Right renal cortex interstitium (tissue), 3 donors: ENCODE results near the gene CDO1. TPM values are rescaled to one million over a fixed set of nuclear protein-coding genes. Genes with fewer than 3 reads are reported as not detected.

Experiments used
- DNase-seq, 3 donors: peaks; one replicate each; pipeline ENCODE4 v3.0.0-alpha.2; 2013; ENCODE audit warnings: low read depth in 3 of 3, low spot score in 2 of 3
- polyA plus RNA-seq, 3 donors: library from polyadenylated mRNA; unstranded; fragments of 120-200 nt; gene quantifications; one replicate each; pipeline ENCODE4 v1.2.1, GENCODE V29; 2013; ENCODE audit not compliant: insufficient read length in 3 of 3

CDO1 gene
- polyA plus RNA-seq = 10 to 100 TPM; 17.8 to 31.0 (median 30.0) TPM

DNA sequence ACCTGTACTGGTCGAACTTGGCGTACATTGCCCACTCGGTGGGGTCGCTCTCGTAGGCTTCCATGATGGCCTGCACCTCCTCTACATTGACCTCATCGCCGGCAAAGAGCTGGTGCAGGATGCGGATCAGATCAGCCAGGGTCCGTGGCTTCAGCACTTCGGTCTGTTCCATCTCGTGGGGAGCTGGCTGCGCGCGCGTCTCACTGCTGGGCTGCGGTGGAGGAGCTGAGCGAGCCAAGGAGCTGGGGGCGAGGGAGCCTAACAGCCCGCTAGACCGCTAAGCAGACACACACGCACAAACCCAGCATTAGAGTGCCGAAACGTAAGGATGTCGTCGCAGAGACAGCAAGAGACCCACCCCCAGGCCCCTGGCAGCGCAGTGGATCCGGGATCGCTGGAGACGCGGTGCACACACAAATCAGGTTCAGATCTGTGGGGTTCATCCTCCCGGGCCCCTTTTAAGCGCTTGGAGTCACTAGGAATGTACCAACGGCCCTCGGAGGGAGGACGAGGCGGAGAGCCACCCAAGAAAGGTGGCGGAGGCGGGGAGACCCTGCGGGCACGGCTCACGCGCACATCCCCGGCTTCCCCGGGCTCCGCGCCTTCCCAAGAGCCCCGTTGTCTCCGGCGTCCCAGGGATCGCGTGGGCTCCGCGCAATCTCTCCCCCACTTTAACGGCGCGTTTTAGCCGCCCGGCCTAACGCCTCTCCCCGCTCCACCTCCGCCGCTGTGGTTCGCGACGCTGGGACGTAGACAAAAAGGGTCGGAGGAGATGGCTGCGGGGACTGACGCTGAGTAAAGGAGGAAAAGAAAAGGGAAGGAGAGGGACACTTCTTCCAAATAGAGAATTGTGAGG lies at the start of gene CDO1:
Gene CDO1, minus strand, starts transcription at position 434 of the 856 bp plus-strand sequence. Its CDS starts 262 bp downstream, at position 172.
- DNase-seq = peak in 2 of 3 donors; percentile 69

DNA sequence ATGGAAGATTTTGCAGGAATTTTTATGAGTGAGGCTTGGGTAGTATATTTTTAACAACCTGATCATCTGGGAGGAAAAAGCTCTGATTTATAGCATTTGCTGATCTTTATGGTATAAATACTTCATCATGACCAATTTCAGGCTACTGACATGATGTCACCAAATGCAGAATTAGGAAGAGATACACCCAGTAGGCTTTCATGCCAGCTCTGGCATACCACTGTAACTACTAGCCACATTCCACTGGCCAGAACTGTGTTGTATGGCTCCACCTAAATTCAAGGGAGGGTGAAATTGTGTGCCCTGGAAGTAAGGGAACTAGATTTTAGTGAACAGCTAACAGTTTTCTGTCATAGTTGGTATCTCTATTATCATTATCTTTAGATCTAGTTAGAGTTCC lies 42.9 kb upstream of the CDO1 start:
- DNase-seq = no peak

DNA sequence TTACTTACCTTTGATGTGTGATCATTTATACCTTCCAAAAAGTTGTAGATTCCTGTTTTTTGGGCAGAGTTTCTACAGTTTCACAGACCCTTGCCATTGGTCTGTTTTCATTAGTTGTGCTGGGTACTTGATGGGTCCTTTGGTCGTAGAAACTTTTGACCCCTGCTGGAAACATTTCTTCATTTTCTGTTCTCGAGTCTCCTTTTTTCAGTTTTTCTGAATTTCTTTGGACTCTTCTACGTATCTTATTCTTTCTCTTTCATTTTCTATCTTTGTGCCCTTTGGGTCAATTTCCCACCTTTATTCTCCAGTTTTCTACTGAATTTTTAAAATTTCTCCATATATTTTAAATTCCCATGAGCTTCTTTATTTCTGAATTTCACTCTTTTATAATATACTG lies 41.9 kb upstream of the CDO1 start:
- no peak for DNase-seq

DNA sequence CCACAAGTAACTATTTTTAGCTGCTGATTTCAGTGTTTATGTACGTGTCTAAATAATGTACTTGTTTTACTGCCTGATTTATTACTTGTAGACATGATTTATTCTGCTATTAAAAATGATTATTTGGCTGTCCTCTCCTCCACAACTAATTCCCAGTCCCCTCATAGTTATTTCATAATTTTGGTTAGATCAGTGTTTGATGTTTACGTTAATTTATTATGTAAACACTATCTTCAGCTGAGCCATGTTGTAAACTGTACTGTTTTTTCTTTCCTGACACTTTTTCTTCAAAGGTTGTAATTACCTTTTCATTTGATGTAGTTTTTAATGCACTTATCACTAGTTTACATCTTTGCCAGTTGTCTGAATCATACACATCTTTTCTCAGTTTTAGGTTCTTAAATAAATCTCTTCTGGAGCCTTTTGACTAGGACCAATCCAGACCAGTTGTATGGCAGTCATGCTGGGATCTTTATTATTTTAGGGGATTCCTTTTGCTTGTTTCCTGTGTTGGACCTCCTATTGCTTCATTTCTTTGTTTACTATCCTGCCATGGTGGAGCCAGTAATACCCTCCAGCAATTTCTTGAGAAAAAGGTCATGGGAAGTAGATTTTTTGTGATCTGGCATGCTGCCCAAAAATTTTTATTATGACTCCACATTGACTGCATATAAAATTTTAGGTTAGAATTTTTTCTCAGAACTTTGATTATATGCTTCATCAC lies 41.3 kb upstream of the CDO1 start:
- no peak for DNase-seq

DNA sequence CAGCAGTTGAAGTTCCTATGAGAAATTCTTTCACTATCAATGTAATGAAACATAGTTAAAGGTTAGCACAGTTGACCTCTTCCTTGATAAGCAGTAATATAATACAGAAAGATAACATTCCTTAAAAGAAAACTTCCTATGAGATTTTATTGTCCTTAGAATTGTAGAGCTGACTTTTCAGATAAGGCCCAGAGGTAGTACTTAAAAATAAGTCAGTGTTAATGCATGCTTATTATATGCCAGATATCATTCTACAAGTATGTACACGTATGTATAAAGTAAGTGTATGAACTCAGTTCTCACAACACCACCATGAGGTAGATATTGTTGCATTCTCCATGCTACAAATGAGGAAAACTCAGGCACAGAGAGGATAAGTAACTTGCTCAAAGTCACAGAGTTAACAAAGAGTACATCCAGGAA lies 40.6 kb upstream of the CDO1 start:
- no peak for DNase-seq

DNA sequence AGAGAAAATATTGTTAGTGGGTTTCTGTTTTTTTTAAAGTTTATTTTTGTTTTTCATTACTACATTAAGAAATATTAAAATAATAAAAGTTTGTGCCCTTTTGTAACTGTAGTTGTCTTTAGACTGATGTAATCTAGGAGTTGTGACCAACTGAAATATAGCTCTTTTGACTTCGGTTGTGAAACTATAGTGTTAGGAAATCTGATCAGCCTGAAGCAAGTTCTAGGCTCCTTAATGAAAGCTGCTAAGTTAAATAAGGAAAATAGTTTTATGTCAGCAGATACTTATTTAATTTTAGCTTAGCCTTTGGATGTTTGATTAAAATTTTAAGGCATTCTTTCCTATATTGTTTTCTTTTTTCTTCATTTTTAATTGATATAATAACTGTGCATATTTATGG lies 39.5 kb upstream of the CDO1 start:
- DNase-seq = no peak

DNA sequence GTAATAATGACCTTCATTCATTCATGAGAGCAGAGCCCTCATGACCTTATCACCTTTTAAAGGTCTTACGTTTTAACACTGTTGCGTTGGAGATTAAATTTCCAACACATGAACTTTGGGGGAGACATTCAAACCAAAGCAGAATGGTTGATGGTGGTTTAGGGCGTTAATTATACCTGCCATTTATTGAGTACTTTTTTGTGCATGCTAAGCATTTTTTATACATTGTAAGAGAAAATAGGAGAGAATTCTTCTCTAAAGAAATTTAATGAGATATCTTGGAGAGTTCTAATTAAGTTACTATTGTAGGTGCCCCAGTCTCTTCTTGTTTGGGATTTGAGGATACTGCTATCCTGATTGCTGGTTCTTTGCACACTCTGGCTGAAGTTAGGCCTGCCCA lies 37.7 kb upstream of the CDO1 start:
- no peak for DNase-seq

DNA sequence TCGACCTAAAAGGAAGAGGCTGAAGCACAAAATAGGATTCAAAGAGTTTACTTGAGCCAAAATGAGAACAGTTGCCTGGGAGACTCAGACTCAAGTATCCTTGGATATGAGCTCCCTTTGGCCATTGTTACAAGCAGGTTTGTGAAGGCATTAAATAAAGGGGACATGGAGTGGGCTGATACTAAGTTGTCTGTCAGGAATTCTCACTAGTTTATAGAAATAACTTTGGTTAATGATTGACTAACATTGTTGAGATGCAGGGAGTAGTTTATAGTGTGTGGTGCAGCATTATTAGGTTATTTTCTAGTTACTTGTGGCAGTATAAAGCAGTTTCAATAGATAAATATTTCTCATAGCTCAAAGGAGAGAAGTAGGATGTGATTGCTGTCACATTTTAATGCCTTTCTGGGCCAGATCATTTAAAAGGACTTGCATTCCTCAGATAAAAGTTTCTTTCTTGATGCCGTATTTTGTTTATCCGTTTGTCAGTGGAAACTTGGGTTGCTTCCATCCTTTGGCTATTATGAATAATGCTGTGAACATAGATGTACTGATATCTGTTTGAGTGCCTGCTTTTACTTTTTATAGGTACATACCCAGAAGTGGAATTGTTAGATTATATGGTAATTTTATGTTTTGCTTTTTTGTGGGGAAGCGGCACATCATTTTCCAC lies 34.4 kb upstream of the CDO1 start:
- DNase-seq = no peak

DNA sequence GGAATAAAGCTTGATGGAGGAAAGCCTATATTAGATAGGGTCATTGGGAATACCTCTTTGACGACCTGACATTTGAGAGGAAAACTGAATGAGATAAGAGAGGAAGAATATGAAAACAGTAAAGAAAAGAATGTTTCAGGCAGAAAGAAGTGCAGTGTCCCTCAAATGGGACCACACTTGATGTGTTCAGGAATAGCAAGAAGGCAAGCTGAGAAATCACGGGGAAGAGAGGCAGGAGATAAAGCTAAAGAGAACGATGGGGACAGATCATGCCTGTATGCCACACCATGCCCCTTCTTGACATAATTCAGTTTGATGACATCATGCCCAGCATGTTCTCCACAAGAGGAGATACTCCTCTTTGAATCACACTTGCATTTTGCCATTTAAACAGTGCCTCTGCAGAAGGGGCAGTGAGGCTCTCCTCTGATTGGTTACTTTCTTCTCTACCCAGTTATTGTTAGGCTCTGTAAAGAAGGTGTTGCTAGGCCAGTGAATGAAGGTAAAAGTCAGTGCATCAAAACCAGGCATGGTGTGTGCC lies 32.9 kb upstream of the CDO1 start:
- DNase-seq = no peak

DNA sequence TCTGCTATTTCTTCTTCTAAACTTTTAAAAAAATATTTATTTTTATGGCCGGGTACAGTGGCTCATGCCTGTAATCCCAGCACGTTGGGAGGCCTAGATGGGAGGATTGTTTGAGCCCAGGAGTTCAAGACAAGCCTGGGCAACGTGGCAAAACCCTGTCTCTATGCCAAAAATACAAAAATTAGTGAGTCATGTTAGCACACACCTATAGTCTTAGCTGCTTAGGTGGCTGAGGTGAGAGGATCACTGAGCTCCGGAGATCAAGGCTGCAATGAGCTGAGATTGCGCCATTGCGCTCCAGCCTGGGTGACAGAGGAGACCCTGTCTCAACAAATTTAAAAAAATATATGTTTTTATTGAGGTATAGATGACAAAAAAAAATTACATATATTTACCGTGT lies 30.8 kb upstream of the CDO1 start:
- DNase-seq = no peak

DNA sequence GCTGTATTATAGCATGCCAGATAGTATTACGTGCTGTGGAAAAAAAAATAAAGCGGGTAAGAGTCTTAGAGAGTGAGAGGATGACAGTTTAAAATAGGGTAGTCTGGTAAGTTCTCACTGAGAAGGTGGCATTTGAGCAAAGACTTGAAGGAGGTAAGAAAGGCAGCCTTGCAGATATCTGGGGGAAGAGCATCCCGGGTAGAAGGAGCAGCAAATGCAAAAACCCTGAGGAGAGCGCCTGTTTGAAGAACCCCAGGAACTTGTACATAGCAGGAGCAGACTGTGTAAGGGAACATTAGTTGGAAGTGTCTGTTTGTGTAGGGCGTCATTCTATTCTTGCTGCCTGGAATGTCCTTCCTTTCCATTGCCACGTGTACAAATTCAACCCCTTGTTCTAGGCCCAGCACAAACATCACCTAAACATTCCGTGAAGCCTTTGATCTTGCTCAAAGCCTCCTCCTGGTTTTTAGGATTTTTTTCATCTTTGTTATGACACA lies 27.9 kb upstream of the CDO1 start:
- no peak for DNase-seq

DNA sequence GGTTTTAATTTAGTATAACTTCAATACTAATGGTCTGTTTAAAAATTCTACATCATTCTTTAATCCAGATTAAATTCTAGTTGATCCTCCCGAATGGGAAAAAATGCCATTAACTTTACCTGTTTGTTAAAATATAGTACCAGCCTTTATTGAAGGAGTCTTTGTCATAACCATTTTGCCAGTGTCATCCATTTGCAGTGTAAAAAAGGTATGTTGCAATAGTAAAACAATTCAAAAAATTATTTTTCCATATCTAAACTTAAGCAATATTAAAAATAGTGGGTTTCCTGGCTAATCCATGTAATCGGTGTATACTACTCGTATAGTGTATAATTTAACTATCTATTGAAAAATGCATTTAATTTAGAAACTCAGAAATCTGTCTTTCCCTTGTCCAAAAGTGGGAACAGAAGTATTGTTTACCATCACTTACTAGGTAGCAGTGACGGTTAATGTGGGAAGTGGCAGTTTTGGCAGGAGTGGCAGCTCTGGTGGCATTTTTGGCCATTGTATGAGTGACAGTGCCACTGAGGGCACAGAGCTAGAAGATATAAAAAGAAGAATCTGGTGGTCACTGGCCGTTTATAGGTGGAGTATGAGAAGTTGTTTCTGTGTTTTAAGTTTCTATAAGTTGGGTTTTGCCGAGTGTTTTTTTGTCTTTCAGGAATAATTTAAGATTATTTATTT lies 27.1 kb upstream of the CDO1 start:
- no peak for DNase-seq

DNA sequence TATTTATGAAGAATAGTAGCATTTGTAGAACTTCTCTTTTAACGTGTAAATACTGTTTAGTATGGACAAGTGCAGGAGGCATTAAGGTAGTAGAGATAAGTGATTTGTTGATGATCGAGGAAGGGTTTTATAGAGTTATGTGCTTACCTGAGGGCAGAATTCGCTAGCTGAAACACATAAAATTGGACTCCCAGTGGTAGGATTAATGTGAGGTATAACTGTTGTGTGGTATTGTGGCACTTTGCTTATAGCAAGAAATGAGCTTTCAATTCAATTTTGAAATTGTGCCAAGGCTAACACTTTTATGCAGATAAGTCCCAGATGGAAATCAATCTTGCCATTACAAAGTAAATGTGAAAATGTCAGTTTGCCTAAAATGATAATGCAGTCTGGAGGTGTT lies 26.5 kb upstream of the CDO1 start:
- no peak for DNase-seq

DNA sequence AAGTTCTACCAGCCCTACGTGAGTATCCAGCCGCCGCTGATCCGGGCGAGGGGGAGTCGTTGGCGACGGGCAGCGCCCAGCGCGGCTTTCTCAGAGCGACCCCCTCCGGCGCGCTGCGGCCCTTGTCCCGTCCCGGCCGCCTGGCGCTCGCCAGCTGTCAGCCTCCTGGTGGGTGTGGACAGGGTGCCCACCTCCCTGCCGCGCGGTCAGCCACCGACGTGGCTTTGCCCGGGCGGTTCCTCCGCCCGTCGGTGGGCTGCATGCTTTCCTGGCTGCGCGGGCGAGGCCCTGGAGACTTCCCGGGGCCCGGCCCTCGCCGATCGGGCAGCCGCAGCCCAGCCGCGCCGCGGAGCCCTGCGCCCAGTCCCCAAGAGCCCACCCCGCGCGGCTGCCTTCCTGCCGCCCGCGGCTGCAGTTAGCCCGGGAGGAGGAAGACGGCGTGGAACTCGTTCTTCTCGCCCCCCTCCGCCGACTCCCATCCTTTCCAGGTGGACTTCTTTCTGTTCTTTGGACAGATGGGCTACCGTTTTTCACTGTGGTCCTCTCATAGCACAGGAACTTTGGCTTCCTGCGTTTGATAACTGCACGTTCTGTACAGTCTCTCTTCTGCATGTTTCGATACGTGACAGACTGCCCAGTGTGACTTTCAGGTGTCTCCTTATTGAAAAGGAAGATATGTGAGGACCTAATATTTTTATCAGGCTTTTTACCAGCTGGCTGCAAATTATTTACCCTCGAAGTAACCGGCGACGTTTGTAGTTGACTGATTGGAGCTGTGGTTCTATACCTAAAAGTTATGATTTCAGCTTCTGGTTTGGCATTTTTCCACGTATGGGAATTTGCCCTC lies 25.9 kb upstream of the CDO1 start:
- DNase-seq = peak in 1 of 3 donors; percentile 61

DNA sequence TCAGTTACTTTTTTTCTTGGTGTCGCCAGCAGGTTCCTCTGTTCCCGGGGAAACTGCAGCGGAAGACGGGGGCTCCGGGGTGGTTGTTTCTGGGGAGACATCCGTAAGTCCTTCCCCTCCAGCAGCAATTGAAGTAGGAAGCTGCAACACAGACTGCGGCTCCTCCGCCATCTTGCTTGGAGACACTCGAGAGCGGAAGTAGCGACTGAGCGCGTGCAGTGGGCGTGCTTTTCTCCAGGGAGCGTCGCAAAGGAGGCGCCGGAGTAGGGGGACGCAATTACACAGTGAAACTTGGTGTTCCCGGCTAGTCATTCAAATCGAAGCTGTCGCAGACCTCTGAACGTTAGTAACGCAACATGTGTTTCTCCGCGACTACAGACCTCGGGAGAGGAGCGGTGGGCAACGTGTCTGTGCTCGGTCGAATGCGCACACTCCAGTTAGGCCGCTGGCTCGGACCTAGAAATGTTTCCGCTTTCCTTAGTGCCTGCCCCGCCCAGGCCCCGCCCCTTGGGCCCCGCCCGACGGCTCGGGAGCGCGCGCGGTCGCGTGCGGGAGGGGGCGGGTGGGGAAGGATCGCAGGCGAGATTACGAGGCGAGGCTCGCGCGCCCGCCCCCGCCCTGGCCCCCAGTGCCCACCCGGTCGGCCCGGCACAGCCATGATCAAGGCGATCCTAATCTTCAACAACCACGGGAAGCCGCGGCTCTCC lies 25.1 kb upstream of the CDO1 start, which contains the start of the genes AP3S1 and ATG12:
Gene AP3S1, plus strand, starts transcription at position 554 of the 707 bp plus-strand sequence. Its CDS starts 103 bp downstream, at position 657.
Gene ATG12, minus strand, starts transcription at position 184 of the 707 bp plus-strand sequence. Its CDS starts 13 bp downstream, at position 171.
- peak; percentile 94 to 98 (median 96) for DNase-seq

DNA sequence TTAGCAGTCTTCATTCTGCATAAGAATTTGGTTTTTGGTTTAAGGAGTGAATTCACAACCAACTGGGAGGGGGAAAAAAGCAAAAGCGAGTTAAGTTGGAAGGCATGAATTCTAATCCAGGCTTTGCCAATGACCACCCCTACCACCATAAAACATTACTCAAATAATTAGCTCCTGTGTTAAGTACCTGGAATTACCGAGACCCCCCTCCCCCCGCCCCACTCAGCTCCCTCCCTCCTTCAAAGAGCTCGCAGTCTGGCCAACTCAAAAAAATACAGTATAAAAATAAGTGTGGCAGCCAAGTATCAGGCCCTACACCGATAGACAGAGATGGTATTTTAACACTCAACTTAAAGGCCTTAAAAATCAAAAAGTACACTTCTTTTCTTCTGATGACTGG lies 24.4 kb upstream of the CDO1 start:
- no peak for DNase-seq

DNA sequence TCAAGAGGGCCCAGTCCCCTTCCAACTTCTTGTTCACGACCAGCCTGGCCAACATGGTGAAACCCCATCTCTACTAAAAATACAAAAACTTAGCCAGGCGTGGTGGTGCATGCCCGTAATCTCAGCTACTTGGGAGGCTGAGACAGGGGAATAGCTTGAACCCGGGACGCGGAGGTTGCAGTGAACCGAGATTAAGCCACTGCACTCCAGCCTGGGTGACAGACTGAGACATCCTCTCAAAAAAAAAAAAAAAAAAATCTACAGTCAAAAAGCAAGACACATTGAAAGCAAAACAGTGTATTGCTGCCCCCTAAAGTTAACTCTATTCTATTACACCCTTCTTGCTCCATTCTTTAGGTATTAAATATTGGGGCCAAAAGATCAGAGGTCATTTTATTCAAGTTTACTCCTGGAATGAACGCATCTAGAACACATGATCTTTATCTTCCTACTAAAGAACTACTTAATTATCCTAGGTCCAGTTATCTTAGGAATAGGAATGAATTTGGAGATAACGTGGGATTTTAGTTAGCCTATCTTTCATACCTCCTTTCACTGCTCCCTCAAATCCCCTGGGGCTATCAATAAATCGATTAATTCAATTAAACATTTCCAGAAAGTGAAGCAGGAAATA lies 22.5 kb upstream of the CDO1 start:
- no peak for DNase-seq

DNA sequence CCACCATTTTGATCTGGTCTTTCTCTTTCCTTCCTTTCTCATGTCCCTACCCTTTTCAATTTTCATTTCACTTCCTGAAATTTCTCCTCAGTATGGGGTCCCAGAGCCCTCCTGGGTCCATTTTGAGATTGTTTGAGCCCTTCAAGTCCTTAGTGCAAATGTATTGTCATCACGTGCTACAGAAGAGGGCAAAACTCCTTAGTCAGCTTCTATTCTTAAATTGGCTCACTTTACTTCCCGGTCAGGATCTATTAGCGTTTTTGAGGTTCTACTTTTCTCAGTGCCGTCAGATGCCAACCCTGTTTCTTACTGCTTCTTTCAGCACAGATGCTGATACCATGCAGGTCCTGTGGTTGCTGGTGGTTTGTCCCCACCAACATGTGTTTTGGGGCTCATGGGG lies 19.0 kb upstream of the CDO1 start:
- DNase-seq = no peak
